OCI-LY1 (cell line): ENCODE results near the gene MAT1A.

Experiments used
- EZH2 ChIP-seq: fragments of 200-600 bp; sonication (generic), shearing (Covaris generic); IDR thresholded peaks from 2 replicates; pipeline ENCODE4 v1.8.0; 2017; ENCODE audit warnings: borderline replicate concordance, mixed run types, mild to moderate bottlenecking, antibody characterized with exemption, low read length, moderate library complexity, mixed read lengths
- TF ChIP-seq, protein P1 (sequence below): fragments of 200-600 bp; sonication (generic), shearing (Covaris generic); IDR thresholded peaks from 2 replicates; pipeline ENCODE4 v1.5.1; 2017; ENCODE audit warnings: mild to moderate bottlenecking, antibody characterized with exemption, low read length, moderate library complexity, mixed read lengths

DNA sequence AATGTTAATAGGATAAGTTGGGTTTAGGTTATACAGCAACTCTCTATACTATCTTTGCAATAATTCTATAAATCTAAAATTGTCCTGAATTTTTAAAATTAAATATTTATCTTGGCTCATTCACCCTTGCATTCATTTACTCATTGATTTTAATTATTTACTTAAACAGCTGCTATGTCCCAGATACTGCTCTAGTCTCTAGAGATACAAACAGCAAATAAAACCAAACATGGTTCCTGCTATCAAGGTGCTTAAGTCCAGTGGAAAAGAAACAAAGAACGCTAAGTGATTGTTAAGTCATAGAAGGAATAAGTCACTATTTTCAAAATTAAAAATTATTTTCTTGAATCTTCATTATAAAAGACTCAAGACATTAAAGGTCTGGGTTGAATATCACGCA, 29.9 kb upstream of the MAT1A start:
- TF ChIP-seq, protein P1, sequence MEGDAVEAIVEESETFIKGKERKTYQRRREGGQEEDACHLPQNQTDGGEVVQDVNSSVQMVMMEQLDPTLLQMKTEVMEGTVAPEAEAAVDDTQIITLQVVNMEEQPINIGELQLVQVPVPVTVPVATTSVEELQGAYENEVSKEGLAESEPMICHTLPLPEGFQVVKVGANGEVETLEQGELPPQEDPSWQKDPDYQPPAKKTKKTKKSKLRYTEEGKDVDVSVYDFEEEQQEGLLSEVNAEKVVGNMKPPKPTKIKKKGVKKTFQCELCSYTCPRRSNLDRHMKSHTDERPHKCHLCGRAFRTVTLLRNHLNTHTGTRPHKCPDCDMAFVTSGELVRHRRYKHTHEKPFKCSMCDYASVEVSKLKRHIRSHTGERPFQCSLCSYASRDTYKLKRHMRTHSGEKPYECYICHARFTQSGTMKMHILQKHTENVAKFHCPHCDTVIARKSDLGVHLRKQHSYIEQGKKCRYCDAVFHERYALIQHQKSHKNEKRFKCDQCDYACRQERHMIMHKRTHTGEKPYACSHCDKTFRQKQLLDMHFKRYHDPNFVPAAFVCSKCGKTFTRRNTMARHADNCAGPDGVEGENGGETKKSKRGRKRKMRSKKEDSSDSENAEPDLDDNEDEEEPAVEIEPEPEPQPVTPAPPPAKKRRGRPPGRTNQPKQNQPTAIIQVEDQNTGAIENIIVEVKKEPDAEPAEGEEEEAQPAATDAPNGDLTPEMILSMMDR, result no peak
- no peak for TF ChIP-seq EZH2
